ENCODE data around the gene TRIP11.
A peak's percentile ranks its signal among the peaks of the same experiment; 100 is the strongest.
"Not testable (repeated sequence)": the region's sequence is repeated elsewhere in the genome, so short reads cannot be mapped to it uniquely, and the experiment has no call there.

Gene TRIP11

DNA sequence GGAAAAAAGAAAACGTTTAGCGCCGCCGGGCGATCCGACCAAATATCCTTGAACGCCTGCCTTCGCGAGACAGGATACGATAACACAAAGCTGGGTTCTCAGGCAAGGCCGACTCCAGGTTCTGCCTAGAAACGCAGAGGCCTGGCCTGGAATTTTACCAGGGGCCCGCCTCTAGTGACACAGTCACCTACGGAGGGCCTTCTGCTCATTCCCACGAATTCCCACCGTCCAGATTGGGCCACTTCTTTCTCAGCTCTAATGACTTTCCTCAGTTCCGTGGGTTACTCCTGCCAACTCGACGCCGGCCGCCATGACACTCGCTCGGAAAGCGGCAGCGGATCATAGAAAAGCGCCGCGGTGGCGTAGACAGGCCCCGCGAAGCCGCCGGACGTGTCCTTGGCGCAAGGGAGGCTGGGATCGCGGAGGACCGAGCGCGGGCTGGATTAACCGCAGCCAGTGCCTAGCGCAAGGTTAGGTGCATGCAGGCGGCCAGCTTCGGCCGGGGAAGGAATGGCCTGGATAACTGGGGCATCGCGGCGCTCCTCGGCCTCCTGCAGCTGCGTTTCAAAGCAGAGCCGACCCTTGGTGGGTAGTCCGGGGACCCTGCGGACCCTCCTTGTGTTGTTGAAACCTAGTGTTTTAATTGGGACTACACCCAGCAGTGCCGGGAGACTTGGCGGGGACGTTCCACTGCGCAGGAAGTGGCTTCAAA lies at the start of gene TRIP11:
TRIP11 (minus strand) TSS at position 341 of the 712 bp plus-strand sequence. CDS start 374 bp downstream, outside the sequence.
- DNase-seq, result peak; percentile 15

DNA sequence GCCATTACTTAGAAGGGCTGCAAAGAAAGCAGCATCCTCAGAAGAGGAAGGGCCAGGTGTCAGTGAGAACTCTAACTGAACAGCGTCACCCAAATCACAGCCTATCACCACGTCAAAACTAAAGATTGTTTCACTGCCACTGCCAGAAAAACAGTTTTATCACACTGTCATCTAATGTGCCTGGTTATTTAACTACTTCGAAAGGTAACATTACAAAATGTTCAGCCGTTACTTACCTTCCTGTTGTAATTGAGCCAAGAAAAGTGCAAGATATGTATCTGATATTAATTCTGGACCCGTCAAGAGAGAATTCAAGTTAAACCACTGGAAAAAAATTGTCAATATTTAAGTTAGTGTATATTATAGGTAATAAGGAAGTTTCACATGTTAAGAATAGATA lies 48.6 kb upstream of the TRIP11 start:
- DNase-seq, result no peak

DNA sequence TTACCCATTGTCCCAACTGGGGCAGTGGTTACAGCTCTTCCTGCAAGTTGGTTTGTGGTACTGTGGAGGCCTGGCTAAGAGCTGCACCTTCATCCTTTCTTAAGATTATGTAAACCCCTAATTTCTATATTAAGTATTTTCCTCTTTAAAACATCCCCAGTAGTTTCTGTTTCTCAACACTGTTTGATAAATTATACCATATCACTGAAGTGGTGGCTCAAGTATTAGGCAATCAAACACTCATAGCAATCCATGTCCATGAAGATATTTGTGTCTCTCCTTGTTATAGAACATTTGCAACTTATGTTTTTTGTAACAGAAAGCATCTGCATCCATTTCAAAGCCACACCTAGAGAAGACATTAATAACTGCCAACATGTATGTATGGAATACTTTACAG lies 34.7 kb upstream of the TRIP11 start:
- DNase-seq, result no peak

DNA sequence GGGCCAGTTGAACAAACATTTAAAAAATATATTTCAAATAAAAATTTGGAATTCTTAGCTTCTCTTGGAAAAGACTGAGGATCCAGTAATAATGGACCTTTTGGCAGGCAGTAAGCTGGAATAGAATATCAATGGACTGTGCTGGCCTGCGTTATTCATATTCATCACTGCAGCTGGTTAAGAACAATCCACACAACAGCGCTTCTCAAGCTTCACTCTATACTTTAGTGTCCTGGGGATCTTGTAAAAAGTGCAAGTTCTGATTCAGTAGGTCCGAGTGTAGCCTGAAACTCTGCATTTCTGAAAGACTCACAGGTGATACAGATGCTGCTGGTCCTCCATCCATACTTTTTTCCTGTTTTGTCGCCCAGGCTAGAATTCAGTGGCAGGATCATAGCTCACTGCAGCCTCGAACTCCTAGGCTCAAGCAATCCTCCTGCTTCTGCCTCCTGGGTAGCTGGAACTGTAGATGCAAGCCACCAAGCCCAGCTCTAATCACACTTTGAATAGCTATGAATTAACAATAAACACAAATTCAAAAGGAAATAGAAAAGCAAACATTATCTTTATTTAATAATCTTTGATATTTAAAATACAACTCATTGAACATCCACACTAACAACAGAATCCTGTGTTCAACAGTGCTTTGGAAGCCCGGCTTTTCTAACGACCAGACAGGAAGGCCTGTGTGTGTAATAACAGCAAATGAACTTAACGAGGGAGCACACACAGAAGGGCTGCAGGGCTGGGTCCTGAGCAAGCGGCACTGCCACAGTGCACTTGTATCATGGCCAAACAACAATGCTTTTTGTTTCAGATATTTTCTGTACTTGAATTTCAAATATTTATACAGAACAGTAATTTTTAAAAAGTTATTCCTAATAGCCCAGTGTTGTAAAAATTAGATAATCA lies 18.4 kb upstream of the TRIP11 start:
- no peak for DNase-seq

DNA sequence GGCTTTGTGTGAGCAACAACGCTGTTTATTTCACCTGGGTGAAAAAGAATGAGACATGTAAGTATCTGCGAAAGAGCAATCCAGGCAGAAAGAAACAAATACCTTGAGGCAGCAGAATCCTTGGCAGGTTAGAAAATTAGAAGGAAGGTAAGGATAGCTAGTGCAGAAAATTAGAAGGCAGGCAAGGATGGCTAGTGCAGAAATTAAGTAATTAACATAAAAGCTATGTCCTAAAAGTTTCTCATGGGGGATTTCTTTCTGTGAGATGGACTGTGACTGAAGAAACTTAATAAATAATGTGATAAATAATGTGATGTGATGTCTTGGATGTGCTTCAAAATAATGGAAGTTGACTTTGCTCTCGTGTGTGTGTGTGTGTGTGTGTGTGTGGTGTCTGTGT lies 9.9 kb upstream of the TRIP11 start:
- DNase-seq, result no peak

DNA sequence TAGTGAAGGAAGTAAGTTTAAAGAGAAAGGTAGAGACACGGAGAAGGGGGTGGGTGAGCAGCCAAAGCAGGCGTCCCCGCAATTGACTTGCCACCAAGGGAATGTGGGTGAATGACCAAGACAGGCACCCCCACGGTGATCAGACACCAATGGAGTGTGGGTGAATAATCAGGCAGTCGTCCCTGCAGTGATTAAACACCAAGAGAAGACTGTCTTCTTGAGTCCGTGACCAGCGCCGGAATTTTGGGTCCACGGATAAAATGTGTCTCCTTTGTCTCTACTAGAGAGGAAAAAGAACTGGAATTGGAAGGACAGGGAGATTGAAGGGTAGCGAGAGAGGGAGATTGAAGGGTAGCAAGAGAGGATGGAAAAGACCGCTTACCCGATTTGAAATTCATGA lies 9.4 kb upstream of the TRIP11 start:
- not testable (repeated sequence) for DNase-seq

DNA sequence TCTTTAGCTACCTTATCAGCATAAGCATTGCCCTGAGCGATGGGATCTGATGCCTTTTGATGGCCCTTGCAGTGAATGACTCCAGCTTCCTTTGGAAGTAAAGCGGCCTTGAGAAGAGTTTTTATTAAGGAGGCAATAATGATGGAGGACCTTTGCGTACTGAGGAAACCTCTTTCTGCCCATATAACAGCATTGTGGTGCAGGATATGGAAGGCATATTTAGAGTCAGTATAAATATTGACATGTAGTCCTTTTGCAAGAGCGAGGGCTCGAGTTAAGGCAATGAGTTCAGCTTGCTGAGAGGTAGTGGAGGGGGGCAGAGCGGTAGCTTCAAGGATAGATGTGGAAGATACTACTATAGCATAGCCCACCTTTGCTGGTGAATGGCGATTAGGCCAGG lies 6.0 kb upstream of the TRIP11 start:
- DNase-seq, result not testable (repeated sequence)

DNA sequence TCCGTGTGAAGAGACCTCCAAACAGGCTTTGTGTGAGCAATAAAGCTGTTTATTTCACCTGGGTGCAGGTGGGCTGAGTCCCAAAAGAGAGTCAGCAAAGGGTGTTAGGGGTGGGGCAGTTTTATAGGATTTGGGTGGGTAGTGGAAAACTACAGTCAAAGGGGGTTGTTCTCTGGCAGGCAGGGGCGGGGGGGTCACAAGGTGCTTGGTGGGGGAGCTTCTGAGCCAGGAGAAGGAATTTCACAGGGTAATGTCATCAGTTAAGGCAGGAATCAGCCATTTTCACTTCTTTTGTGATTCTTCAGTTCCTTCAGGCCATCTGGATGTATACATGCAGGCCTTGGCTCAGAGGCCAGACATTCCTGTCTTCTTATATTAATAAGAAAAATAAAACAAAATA lies 1.9 kb upstream of the TRIP11 start:
- not testable (repeated sequence) for DNase-seq

DNA sequence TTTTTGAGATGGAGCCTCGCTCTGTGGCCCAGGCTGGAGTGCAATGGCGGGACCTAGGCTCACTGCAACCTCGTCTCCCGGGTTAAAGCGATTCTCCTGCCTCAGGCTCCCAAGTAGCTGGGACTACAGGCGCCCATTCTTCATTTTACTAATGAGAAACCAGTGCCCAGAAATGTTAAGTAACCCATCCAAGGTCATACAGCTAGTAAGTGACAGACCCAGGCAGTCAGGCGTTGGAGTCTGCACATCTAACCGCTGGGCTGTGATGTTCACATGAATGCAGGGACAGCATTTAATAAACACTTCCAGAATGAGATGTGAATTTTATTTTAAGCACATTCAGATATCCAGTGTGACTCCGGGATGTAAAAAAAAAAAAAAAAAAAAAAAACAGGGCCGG lies 1.3 kb upstream of the TRIP11 start:
- no peak for DNase-seq

DNA sequence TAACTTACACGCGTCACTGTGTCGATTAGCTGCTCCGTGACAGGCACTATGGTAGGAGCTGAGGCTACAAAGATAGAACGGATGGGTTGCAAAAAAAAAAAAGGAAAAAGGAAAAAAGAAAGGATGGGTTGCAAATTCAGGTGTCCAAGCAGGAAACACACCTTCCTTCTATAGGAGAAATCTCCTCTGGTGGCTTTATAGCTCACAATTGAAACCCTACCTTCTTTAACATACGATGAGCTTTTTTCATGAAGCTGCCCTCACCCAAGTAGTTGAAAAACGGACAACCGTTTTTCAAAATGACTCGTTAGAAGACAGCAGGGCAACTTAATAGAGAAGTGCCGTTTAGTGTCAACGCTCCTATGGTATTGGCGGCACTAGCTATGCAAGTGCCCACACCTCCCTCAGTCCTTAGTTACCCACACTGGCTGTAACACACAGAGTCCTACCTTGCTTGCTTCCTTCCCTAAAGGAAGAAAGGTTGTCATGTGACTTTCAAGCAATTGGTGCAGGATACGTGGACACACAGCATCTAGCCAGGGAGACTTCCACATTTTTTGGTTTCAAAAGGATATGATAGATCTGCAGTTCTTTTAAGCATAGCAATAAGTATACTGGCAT lies 682 bp upstream of the TRIP11 start:
- DNase-seq, result no peak

DNA sequence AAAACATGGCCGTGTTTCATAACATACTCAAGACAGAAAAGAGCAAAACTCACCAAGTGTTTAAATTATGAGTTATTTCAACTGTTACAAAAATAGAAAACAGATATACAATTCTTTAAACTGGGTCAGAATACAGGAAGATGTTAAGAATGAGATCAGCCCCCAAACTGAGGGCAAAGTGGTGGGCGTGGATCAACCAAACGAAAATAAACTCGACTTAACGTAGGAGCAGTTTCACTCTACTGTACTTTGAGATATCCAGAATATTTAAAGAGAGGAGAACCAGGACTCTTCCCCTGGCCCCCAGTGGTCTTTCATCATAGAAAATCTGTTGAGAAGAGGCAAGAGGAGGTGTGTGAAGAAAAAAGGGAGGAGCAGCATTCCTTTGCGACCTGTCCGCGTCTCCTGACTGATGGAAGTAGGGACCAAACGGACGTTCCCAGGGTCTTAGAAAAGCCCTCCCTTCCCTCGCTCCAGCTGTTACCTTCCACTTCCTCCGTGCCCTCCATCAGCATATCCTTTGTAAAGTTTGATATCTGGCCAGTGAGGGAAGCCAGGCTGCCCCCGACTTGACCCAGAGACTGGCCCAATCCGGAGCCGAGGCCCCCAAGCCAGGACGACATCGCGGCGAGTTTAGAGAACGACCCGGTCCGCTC lies 668 bp downstream of the TRIP11 start:
- peak; percentile 3 for DNase-seq

DNA sequence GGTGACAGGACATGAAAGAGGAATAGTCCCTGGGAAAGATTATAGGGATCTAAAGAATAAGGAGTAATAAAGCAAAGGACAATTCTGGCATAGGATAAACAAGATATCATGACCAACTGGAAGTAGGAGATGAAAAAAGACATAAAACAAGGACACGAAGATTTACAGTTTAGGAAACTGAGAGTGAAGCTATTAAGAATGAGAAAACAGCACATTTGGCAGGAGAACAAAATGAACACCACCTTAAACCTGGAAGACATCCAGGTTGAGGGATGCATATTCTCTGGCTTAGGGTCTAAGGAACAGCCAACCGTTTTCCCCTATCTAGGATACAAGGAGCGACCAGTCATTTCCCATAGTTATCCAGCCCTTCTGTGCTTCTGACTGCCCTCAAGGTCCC lies 1.9 kb downstream of the TRIP11 start:
- no peak for DNase-seq

DNA sequence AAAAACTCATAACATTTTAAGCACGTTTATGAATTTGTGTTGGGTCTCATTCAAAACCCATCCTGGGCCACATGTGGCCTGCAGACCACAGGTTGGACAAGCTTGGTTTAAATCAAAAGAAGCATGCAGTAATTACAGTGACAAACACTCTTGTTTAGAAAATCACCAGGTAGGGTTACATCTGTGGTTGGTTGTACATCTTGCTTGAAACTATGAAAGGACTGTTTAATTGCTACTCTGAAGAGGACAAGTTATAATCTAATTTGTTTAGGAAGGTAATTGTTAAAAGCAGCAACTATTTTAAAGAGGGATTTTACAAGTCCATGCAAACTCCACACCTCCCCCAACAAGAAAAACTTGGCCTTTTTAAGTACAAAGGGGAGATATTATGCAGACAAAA lies 4.0 kb downstream of the TRIP11 start:
- no peak for DNase-seq

DNA sequence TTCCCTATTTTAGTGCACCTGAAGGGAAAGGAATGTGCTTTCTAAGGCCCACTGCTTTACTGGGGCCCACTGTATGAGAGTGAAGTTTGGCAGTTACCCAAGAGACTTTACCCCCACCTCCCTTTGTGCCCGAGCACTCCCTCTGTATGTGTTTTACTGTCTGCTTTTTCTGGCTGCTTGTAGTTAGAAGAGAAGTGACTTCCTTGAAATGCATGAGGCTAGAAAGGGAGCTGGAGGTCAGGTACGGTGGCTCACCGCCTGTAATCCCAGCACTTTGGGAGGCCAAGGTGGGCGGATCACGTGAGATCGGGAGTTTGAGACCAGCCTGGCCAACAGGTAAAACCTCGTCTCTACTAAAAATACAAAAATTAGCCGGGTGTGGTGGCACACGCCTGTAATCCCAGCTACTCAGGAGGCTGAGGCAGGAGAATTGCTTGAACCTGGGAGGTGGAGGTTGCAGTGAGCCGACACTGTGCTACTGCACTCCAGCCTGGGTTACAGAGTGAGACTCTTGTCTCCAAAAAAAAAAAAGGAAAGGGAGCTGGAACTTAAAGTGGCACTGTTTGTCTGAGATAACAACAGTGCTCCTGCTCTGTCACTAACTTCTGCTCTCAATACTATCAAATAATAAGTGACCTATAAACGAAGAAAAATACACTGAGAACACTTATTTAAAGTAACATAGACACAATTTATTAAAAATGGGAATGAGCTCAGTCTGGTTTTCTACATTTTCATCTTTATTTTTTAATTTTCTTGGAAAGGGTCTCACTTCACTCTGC lies 5.8 kb downstream of the TRIP11 start:
- DNase-seq, result no peak

DNA sequence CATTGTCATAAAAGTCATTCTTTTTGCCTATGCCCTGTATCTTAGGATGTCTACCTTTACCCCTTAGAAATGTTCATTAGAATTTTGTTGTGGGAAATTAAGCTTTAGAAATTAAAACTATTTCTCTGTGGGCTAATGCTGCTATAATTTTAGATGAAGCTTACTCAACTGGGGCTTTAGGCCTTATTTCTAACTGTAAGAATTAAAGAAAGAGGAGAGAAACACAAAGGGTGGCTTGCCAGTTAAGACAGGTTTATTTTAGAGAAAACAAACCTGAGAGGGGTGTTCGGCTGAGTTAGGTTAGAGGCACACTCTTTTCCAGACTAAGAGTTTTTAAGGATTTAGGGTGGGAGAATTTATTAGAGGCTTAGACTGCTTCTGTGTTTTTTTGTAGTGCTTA lies 6.4 kb downstream of the TRIP11 start:
- DNase-seq, result no peak

DNA sequence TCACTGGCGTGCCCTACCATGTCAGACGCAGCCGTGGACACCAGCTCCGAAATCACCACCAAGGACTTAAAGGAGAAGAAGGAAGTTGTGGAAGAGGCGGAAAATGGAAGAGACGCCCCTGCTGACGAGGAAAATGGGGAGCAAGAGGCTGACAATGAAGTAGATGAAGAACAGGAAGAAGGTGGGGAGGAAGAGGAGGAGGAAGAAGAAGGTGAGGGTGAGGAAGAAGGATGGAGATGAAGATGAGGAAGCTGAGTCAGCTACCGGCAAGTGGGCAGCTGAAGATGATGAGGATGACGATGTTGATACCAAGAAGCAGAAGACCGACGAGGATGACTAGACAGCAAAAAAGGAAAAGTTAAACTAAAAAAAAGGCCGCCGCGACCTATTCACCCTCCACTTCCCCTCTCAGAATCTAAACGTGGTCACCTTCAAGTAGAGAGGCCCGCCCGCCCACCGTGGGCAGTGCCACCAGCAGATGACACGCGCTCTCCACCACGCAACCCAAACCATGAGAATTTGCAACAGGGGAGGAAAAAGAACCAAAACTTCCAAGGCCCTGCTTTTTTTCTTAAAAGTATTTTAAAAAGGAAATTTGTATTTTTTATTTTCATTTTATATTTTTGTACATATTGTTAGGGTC lies 13.2 kb downstream of the TRIP11 start:
- no peak for DNase-seq

DNA sequence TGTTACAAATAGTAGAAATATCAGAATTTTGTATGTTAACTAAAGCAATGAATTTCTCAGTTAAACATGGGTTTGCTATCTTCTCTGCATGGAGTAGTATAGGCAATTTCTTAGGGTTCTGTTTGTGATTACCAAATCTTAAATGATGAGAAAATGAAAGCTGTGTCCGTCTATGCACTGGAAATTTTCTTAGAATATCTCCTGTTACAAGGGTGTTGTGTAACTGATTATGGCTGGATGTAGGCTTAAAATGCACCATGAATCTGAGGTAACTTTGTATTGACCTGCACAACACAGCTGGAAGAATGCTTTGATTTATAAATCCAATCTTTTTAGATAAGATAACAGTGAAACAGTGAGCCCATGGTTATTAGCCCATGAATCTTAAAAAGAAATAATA lies 17.8 kb downstream of the TRIP11 start:
- no peak for DNase-seq

DNA sequence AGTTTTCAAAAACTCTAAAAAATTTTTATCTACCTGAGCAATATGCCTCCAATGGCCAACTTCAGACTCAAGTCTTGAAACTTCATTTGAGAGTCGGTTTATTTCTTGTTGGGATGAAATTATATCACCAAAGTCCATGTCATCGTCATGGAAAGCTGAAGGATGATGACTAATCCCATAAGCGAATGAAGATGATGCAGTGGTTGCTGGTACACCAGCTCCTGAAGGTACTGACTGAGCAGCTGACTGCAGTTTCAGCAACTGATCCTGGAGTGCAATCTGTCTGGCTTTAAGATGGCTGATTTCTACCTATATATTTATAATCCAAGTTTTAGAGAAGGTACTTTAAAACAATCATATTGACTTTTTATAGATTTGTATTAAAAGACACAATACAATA lies 18.3 kb downstream of the TRIP11 start:
- DNase-seq, result no peak

DNA sequence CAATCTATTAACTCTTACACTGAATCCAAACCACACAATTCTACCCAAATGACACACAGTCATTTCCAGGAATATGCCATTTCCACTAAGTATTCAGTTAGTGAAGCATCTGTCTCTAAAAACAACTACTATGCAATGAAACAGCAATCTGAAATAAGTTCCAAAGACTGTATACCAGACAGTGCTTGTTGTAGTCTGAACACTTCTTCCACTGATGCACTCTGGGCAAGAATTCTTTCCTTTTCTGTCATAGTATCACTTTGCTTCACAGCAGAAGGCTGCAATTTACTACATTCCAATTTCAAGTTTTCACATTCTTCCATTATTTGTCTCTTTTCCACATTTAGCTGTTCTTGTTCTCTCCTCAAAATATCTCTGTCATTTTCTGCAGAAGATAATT lies 25.8 kb downstream of the TRIP11 start:
- no peak for DNase-seq

DNA sequence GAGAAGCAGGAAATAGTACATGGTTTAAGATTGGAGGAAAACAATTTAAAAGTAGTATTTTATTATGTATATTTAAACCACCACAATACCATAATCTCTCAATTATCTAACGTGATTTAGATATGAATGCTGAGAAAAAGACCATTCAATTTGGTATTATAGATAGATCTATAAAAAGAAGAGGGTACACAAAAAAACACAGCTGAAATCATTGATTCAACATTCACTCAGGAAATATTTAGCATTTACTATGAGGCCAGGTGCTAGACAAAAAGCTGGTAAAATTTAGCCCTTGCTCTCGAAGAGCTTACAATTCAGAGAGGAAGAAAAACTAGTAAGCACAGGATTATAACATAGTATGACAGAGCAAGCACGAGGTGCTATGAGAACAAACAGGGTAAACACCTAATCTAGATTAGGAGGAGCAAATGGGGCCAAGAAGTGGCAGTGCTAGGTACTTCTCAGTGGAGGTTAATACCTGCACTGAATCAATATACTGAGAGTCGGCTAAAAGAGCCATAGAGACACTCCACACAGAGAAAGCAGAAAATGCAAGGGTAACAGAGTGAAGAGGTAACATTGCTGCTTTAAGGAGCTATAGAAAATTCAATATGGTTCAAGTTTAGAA lies 27.6 kb downstream of the TRIP11 start:
- no peak for DNase-seq

DNA sequence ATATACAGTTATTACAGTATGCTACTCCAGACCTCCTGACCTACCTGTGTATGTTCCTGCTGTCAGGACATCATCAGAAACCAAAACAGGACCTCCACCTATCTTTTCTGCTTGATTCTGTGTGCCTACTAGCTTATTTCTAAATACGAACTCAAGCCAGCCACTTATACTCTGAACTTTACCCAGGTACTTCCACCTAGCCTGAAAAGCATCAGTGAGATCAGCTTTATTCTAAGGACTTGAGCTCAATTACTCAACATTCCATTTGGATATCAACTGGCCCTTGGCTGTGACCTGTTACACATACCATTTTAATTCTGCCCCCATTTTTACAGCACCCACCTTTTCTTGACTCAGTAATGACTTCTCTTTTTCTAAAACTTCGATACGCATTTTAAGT lies 29.2 kb downstream of the TRIP11 start:
- no peak for DNase-seq
